Medulla oblongata (tissue), 1 donor: ENCODE data around the gene UST.
"Not testable (repeated sequence)": the region's sequence is repeated elsewhere in the genome, so short reads cannot be mapped to it uniquely, and the experiment has no call there.

Experiments used
- DNase-seq: peaks from one replicate; pipeline ENCODE4 v3.0.0-alpha.2; 2015; ENCODE audit errors: extremely low spot score

Gene UST

GRCh38 chr6:148765898-148766808 lies 19.3 kb downstream of the UST start:
- no peak for DNase-seq

GRCh38 chr6:148768646-148769270 lies 21.9 kb downstream of the UST start:
- DNase-seq, result no peak

- no peak for DNase-seq
Measured at GRCh38 chr6:148769304-148769968, 22.6 kb downstream of the UST start.

- no peak for DNase-seq
Measured at GRCh38 chr6:148770408-148771211, 23.8 kb downstream of the UST start.

GRCh38 chr6:148771212-148771601 lies 24.4 kb downstream of the UST start:
- no peak for DNase-seq

GRCh38 chr6:148771896-148772554 lies 25.2 kb downstream of the UST start:
- DNase-seq, result no peak

- no peak for DNase-seq
Measured at GRCh38 chr6:148775161-148775560, 28.3 kb downstream of the UST start.

- DNase-seq, result no peak
Measured at GRCh38 chr6:148776321-148777308, 29.8 kb downstream of the UST start.

- DNase-seq, result peak; percentile 32
Measured at GRCh38 chr6:148779142-148779562, 32.3 kb downstream of the UST start.

- DNase-seq, result not testable (repeated sequence)
Measured at GRCh38 chr6:148780423-148780822, 33.6 kb downstream of the UST start.

- no peak for DNase-seq
Measured at GRCh38 chr6:148780918-148781436, 34.1 kb downstream of the UST start.

- DNase-seq, result no peak
Measured at GRCh38 chr6:148789948-148790347, 43.1 kb downstream of the UST start.

GRCh38 chr6:148790404-148790803 lies 43.6 kb downstream of the UST start:
- DNase-seq, result no peak

- DNase-seq, result no peak
Measured at GRCh38 chr6:148790817-148791216, 44.0 kb downstream of the UST start.

GRCh38 chr6:148791372-148791771 lies 44.5 kb downstream of the UST start:
- no peak for DNase-seq

- DNase-seq, result no peak
Measured at GRCh38 chr6:148793721-148794120, 46.9 kb downstream of the UST start.

- no peak for DNase-seq
Measured at GRCh38 chr6:148794797-148795196, 48.0 kb downstream of the UST start.

GRCh38 chr6:148795563-148795962 lies 48.7 kb downstream of the UST start:
- DNase-seq, result no peak

- DNase-seq, result no peak
Measured at GRCh38 chr6:148799647-148800046, 52.8 kb downstream of the UST start.

- DNase-seq, result no peak
Measured at GRCh38 chr6:148800536-148800935, 53.7 kb downstream of the UST start.
